G401 (cell line): ENCODE measurements around the gene GSE1. TPM values are rescaled to one million over a fixed set of nuclear protein-coding genes. Genes with fewer than 3 reads are reported as not detected.

ENCODE experiments used
- DNase-seq: peaks from one replicate; pipeline ENCODE4 v3.0.0-alpha.2; 2015; ENCODE audit warnings: low spot score
- in situ Hi-C: cut with HindIII; loops from 2 replicates; pipeline ENCODE4 v1.10.0; 2016; ENCODE audit warnings: low sequenced_read_pairs, mixed read lengths
- total RNA-seq: library from RNA; depleted of rRNA; stranded (reverse); fragments of >200 nt; shearing (Covaris generic); gene quantifications from 2 replicates; pipeline ENCODE4 v1.2.3, GENCODE V29; 2014

The GSE1 gene
- total RNA-seq, 1 experiment from 2014 or later: 35.6 TPM

GRCh38 chr16:85699628-85700027 is 86.5 kb downstream of the GSE1 start:
- in situ Hi-C loops: no loop called here

GRCh38 chr16:85704011-85704410 is 90.9 kb downstream of the GSE1 start:
- DNase-seq: no peak
- in situ Hi-C loops: no loop called here

More at GRCh38 chr16:85699628-85700027, 86.5 kb downstream of the GSE1 start:
- peak; percentile 62 for DNase-seq

GRCh38 chr16:85704900-85705846 is 92.1 kb downstream of the GSE1 start:
- DNase-seq: no peak
- in situ Hi-C loops: no loop called here

- DNase-seq: no peak
- in situ Hi-C loops: no loop called here
These were observed 93.4 kb downstream of the GSE1 start for GRCh38 chr16:85706449-85707034.

GRCh38 chr16:85707528-85708095 is 94.5 kb downstream of the GSE1 start:
- in situ Hi-C loops: no loop called here
- no peak for DNase-seq

GRCh38 chr16:85708338-85708737 is 95.2 kb downstream of the GSE1 start:
- in situ Hi-C loops: no loop called here
- no peak for DNase-seq

GRCh38 chr16:85709766-85710585 is 96.9 kb downstream of the GSE1 start:
- in situ Hi-C loops: no loop called here
- DNase-seq: no peak

GRCh38 chr16:85710732-85711131 is 97.6 kb downstream of the GSE1 start:
- DNase-seq: no peak
- in situ Hi-C loops: no loop called here

GRCh38 chr16:85711982-85712587 is 99.0 kb downstream of the GSE1 start:
- in situ Hi-C loops: no loop called here

GRCh38 chr16:85712801-85713200 is 99.7 kb downstream of the GSE1 start:
- in situ Hi-C loops: no loop called here
- DNase-seq: no peak

More at GRCh38 chr16:85711982-85712587, 99.0 kb downstream of the GSE1 start:
- DNase-seq: no peak

- in situ Hi-C loops: no loop called here
- DNase-seq: no peak
These were observed 102.3 kb downstream of the GSE1 start for GRCh38 chr16:85715169-85716021.

- DNase-seq: no peak
- in situ Hi-C loops: no loop called here
These were observed 103.0 kb downstream of the GSE1 start for GRCh38 chr16:85716022-85716679.

GRCh38 chr16:85716680-85717038 is 103.5 kb downstream of the GSE1 start:
- in situ Hi-C loops: no loop called here

GRCh38 chr16:85717393-85718152 is 104.5 kb downstream of the GSE1 start:
- peak; percentile 76 for DNase-seq
- in situ Hi-C loops: no loop called here

More at GRCh38 chr16:85716680-85717038, 103.5 kb downstream of the GSE1 start:
- DNase-seq: no peak

GRCh38 chr16:85718153-85718477 is 105.0 kb downstream of the GSE1 start:
- no peak for DNase-seq
- in situ Hi-C loops: no loop called here

GRCh38 chr16:85718682-85719081 is 105.6 kb downstream of the GSE1 start:
- DNase-seq: no peak
- in situ Hi-C loops: no loop called here
